Endodermal cell (in vitro differentiated cells): Measurements from ENCODE around the gene ARHGEF28. TPM values are rescaled to one million over a fixed set of nuclear protein-coding genes. Genes with fewer than 3 reads are reported as not detected.

ENCODE experiments used
- DNase-seq: peaks from one replicate; pipeline ENCODE4 v3.0.0-alpha.2; 2017
- H3K27ac ChIP-seq: 2 replicates; pipeline ENCODE4 v1.5.1; 2013; ENCODE audit warnings: mild to moderate bottlenecking, low read depth, low read length, moderate library complexity
- H3K27me3 ChIP-seq: 2 replicates; pipeline ENCODE4 v1.6.1; 2013; ENCODE audit warnings: mild to moderate bottlenecking, low read length, moderate library complexity; ENCODE audit not compliant: insufficient read depth, control insufficient read depth, poor library complexity, severe bottlenecking
- H3K36me3 ChIP-seq: 2 replicates; pipeline ENCODE4 v1.7.0; 2013; ENCODE audit warnings: mild to moderate bottlenecking, low read length, moderate library complexity; ENCODE audit not compliant: control insufficient read depth, insufficient read depth
- H3K4me1 ChIP-seq: one replicate; pipeline ENCODE4 v1.7.0; 2013; ENCODE audit warnings: low read length; ENCODE audit not compliant: control insufficient read depth, insufficient read depth
- H3K4me3 ChIP-seq: 2 replicates; pipeline ENCODE4 v1.5.1; 2013; ENCODE audit warnings: mild to moderate bottlenecking, low read length, moderate library complexity
- H3K9ac ChIP-seq: 2 replicates; pipeline ENCODE4 v1.6.1; 2013; ENCODE audit warnings: mild to moderate bottlenecking, low read length, moderate library complexity; ENCODE audit not compliant: poor library complexity, severe bottlenecking; ENCODE audit errors: extremely low read depth
- H3K9me3 ChIP-seq: 2 replicates; pipeline ENCODE4 v1.6.1; 2013; ENCODE audit warnings: mild to moderate bottlenecking, low read length, moderate library complexity; ENCODE audit not compliant: control insufficient read depth
- H3K27ac Mint-ChIP-seq: 2 replicates; pipeline ENCODE4 v1.8.0; 2020; ENCODE audit warnings: mixed read lengths
- H3K27me3 Mint-ChIP-seq: 2 replicates; pipeline ENCODE4 v1.8.0; 2021; ENCODE audit warnings: mild to moderate bottlenecking, mixed read lengths; ENCODE audit not compliant: insufficient read depth
- H3K36me3 Mint-ChIP-seq: 2 replicates; pipeline ENCODE4 v1.8.0; 2020; ENCODE audit warnings: low read depth, mixed read lengths
- H3K4me1 Mint-ChIP-seq: 2 replicates; pipeline ENCODE4 v1.8.0; 2020; ENCODE audit warnings: mixed read lengths
- H3K4me3 Mint-ChIP-seq: 2 replicates; pipeline ENCODE4 v1.8.0; 2020; ENCODE audit warnings: mild to moderate bottlenecking, moderate library complexity, mixed read lengths
- H3K9me3 Mint-ChIP-seq: 2 replicates; pipeline ENCODE4 v1.8.0; 2020; ENCODE audit warnings: mild to moderate bottlenecking, mixed read lengths
- WGBS, 2 experiments: methylation state at CpG; one replicate each; pipeline versions ENCODE4 v1.1.5 to v1.1.7; 2013; ENCODE audit warnings: missing lambda C conversion rate in 2 of 2, mixed read lengths in 1 of 2; ENCODE audit not compliant: insufficient coverage in 1 of 2, insufficient read length in 1 of 2; 5-methylcytosine and 5-hydroxymethylcytosine counted together
- total RNA-seq, 2 donors: library from RNA; stranded (reverse); fragmentation: NEBNext Ultra II Directional in 1 of 2; extraction: Animal tissue kit (Norgen Biotek cat#: 25700) in 1 of 2; gene quantifications; 2 replicates in 1 of 2; 3 replicates in 1 of 2; pipeline ENCODE4 v1.2.1, GENCODE V29; 2021
- TF ChIP-seq, protein P1 (sequence below): fragments of 200-600 bp; sonication (generic); conservative IDR thresholded peaks from 2 replicates; pipeline ENCODE4 v1.5.0; 2021; ENCODE audit warnings: antibody characterized with exemption, mild to moderate bottlenecking

ARHGEF28 gene
- total RNA-seq, 2 donors from 2014 or later, result 0.92 to 1.2 TPM

DNA sequence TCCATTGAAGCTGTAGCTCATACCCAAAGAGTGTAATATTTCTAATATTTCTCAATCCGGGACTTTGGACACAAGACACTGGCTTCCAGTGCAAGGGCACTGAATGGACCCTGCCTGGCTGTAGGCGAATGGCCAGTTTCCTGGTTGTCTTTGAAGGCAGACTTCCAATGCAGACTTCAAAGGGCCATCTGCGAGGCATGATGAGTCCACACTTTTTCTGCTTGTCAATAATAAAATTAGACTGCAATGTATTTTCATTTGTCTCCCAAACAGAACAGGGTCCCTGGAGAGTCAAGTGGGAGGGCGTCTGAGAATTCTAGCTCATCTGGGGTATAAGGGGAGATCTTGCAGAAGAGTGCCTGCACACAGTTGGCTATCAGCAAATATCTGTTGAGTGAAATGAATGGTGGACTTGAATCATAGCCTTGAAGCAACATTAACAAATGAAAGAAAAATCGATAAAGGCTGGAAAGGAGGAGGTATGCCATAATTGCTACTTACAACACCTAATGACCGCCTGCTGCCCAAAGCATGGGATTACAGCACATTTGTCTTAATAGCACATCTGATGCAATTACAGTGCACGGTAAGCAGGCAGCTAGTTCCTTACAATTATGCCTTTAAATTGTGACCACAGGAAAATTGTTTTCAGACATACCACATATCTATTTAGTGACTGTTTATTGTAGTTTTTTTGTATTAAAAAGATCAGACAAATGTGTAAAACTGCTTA, 137.5 kb downstream of the ARHGEF28 start:
- Mint-ChIP-seq H3K4me1 (no peaks in the 10 kb centered on the region), H3K4me3 (no peak overlapping the region), H3K27me3 (no peaks in the 10 kb centered on the region), H3K36me3 (peaks cover 2% of the 10 kb centered on the region), H3K9me3 (peaks cover 26% of the 10 kb centered on the region), H3K27ac (no peak overlapping the region)
- 93 to 95% methylated on average over 6 to 7 of the region's 7 CpGs for WGBS, 2 experiments
- no peaks in the 10 kb centered on the region for H3K4me1 ChIP-seq
- no peak overlapping the region for H3K27ac ChIP-seq
- TF ChIP-seq, protein P1, sequence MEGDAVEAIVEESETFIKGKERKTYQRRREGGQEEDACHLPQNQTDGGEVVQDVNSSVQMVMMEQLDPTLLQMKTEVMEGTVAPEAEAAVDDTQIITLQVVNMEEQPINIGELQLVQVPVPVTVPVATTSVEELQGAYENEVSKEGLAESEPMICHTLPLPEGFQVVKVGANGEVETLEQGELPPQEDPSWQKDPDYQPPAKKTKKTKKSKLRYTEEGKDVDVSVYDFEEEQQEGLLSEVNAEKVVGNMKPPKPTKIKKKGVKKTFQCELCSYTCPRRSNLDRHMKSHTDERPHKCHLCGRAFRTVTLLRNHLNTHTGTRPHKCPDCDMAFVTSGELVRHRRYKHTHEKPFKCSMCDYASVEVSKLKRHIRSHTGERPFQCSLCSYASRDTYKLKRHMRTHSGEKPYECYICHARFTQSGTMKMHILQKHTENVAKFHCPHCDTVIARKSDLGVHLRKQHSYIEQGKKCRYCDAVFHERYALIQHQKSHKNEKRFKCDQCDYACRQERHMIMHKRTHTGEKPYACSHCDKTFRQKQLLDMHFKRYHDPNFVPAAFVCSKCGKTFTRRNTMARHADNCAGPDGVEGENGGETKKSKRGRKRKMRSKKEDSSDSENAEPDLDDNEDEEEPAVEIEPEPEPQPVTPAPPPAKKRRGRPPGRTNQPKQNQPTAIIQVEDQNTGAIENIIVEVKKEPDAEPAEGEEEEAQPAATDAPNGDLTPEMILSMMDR, result no peak
- H3K9me3 ChIP-seq, result peaks cover 15% of the 10 kb centered on the region
- no peak overlapping the region for H3K4me3 ChIP-seq
- H3K36me3 ChIP-seq, result no peaks in the 10 kb centered on the region
- no peaks in the 10 kb centered on the region for H3K27me3 ChIP-seq
- DNase-seq, result no peak
- no peak overlapping the region for H3K9ac ChIP-seq

DNA sequence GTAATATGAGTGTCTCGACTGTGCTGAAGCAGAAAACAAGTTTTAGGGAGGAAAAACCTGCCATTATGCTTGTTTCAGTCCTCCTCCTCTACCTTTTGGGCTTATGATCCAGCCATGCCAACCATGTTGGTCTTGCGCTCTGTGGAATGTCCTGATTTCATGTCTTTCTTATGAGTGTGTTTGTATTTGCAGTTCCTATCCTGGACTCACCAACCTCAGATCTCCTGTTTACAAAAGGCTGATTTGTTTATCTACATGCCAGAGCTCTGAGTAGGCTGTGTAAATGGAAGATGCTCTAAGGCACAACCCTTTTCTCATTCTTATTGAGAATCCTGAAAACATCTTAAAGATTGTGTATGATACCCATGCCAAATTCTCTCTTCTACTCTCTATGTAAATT, 138.6 kb downstream of the ARHGEF28 start:
- Mint-ChIP-seq H3K9me3 (peaks cover 36% of the 10 kb centered on the region), H3K4me3 (no peak overlapping the region), H3K27me3 (no peaks in the 10 kb centered on the region), H3K36me3 (peaks cover 2% of the 10 kb centered on the region), H3K4me1 (no peaks in the 10 kb centered on the region), H3K27ac (no peak overlapping the region)
- Histone ChIP-seq H3K4me1 (no peaks in the 10 kb centered on the region), H3K4me3 (no peak overlapping the region), H3K9me3 (peaks cover 15% of the 10 kb centered on the region), H3K9ac (no peak overlapping the region), H3K27ac (no peak overlapping the region), H3K27me3 (no peaks in the 10 kb centered on the region), H3K36me3 (no peaks in the 10 kb centered on the region)
- DNase-seq, result no peak
- TF ChIP-seq, protein P1, result no peak
- 94% methylated on average over 2 of the region's 2 CpGs; no CpG with 5 or more reads in 1 of the 2 experiments for WGBS, 2 experiments

DNA sequence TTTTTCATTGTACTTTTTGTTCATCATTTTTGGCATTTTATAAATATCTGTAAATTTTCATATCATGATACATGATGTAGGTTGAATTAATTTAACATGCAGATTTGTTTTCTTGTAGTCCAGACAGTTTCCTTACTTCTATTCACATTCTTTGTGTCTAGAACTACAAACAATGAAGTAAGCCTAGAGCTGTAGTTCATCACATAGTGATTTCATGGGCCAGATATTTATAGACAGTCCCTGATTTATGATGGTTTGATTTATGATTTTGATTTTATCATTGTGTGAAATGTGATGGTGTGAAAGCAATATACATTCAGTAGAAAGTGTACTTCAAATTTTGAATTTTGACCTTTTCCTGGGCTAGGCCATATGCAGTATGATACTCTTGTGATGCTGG, 139.0 kb downstream of the ARHGEF28 start:
- Histone ChIP-seq H3K27me3 (no peaks in the 10 kb centered on the region), H3K4me1 (no peaks in the 10 kb centered on the region), H3K27ac (no peak overlapping the region), H3K9me3 (peaks cover 15% of the 10 kb centered on the region), H3K36me3 (no peaks in the 10 kb centered on the region), H3K9ac (no peak overlapping the region), H3K4me3 (no peak overlapping the region)
- Mint-ChIP-seq H3K36me3 (peaks cover 2% of the 10 kb centered on the region), H3K4me1 (no peaks in the 10 kb centered on the region), H3K27me3 (no peaks in the 10 kb centered on the region), H3K4me3 (no peak overlapping the region), H3K27ac (no peak overlapping the region), H3K9me3 (peaks cover 36% of the 10 kb centered on the region)
- DNase-seq, result no peak
- TF ChIP-seq, protein P1, result no peak
